DND-41 (cell line): Measurements from ENCODE around the gene ZNF501.

Source experiments
- EZH2 ChIP-seq: IDR thresholded peaks from 3 replicates; pipeline ENCODE4 v1.6.1; 2012; ENCODE audit warnings: borderline replicate concordance, low read depth, mild to moderate bottlenecking, moderate library complexity, low read length, inconsistent platforms; ENCODE audit not compliant: severe bottlenecking
- TF ChIP-seq, protein P1 (sequence below): IDR thresholded peaks from 2 replicates; pipeline ENCODE4 v1.5.1; 2012; ENCODE audit warnings: borderline replicate concordance, low read length, moderate library complexity, mild to moderate bottlenecking; ENCODE audit not compliant: poor library complexity, severe bottlenecking; ENCODE audit errors: extremely low read depth

- TF ChIP-seq, protein P1, sequence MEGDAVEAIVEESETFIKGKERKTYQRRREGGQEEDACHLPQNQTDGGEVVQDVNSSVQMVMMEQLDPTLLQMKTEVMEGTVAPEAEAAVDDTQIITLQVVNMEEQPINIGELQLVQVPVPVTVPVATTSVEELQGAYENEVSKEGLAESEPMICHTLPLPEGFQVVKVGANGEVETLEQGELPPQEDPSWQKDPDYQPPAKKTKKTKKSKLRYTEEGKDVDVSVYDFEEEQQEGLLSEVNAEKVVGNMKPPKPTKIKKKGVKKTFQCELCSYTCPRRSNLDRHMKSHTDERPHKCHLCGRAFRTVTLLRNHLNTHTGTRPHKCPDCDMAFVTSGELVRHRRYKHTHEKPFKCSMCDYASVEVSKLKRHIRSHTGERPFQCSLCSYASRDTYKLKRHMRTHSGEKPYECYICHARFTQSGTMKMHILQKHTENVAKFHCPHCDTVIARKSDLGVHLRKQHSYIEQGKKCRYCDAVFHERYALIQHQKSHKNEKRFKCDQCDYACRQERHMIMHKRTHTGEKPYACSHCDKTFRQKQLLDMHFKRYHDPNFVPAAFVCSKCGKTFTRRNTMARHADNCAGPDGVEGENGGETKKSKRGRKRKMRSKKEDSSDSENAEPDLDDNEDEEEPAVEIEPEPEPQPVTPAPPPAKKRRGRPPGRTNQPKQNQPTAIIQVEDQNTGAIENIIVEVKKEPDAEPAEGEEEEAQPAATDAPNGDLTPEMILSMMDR: no peak
- TF ChIP-seq EZH2: no peak
These were observed 33.3 kb downstream of the ZNF501 start for GRCh38 chr3:44762690-44763089.
